Endodermal cell (in vitro differentiated cells): Measurements from ENCODE around the gene DNAJB12. TPM values are rescaled to one million over a fixed set of nuclear protein-coding genes. Genes with fewer than 3 reads are reported as not detected.
A peak's percentile ranks its signal among the peaks of the same experiment; 100 is the strongest.

Source experiments
- DNase-seq: peaks from one replicate; pipeline ENCODE4 v3.0.0-alpha.2; 2017
- H3K27ac ChIP-seq: 2 replicates; pipeline ENCODE4 v1.5.1; 2013; ENCODE audit warnings: mild to moderate bottlenecking, low read depth, low read length, moderate library complexity
- H3K27me3 ChIP-seq: 2 replicates; pipeline ENCODE4 v1.6.1; 2013; ENCODE audit warnings: mild to moderate bottlenecking, low read length, moderate library complexity; ENCODE audit not compliant: insufficient read depth, control insufficient read depth, poor library complexity, severe bottlenecking
- H3K36me3 ChIP-seq: 2 replicates; pipeline ENCODE4 v1.7.0; 2013; ENCODE audit warnings: mild to moderate bottlenecking, low read length, moderate library complexity; ENCODE audit not compliant: control insufficient read depth, insufficient read depth
- H3K4me1 ChIP-seq: one replicate; pipeline ENCODE4 v1.7.0; 2013; ENCODE audit warnings: low read length; ENCODE audit not compliant: control insufficient read depth, insufficient read depth
- H3K4me3 ChIP-seq: 2 replicates; pipeline ENCODE4 v1.5.1; 2013; ENCODE audit warnings: mild to moderate bottlenecking, low read length, moderate library complexity
- H3K9ac ChIP-seq: 2 replicates; pipeline ENCODE4 v1.6.1; 2013; ENCODE audit warnings: mild to moderate bottlenecking, low read length, moderate library complexity; ENCODE audit not compliant: poor library complexity, severe bottlenecking; ENCODE audit errors: extremely low read depth
- H3K9me3 ChIP-seq: 2 replicates; pipeline ENCODE4 v1.6.1; 2013; ENCODE audit warnings: mild to moderate bottlenecking, low read length, moderate library complexity; ENCODE audit not compliant: control insufficient read depth
- H3K27ac Mint-ChIP-seq: 2 replicates; pipeline ENCODE4 v1.8.0; 2020; ENCODE audit warnings: mixed read lengths
- H3K27me3 Mint-ChIP-seq: 2 replicates; pipeline ENCODE4 v1.8.0; 2021; ENCODE audit warnings: mild to moderate bottlenecking, mixed read lengths; ENCODE audit not compliant: insufficient read depth
- H3K36me3 Mint-ChIP-seq: 2 replicates; pipeline ENCODE4 v1.8.0; 2020; ENCODE audit warnings: low read depth, mixed read lengths
- H3K4me1 Mint-ChIP-seq: 2 replicates; pipeline ENCODE4 v1.8.0; 2020; ENCODE audit warnings: mixed read lengths
- H3K4me3 Mint-ChIP-seq: 2 replicates; pipeline ENCODE4 v1.8.0; 2020; ENCODE audit warnings: mild to moderate bottlenecking, moderate library complexity, mixed read lengths
- H3K9me3 Mint-ChIP-seq: 2 replicates; pipeline ENCODE4 v1.8.0; 2020; ENCODE audit warnings: mild to moderate bottlenecking, mixed read lengths
- CTCF ChIP-seq: fragments of 200-600 bp; sonication (generic); conservative IDR thresholded peaks from 2 replicates; pipeline ENCODE4 v1.5.0; 2021; ENCODE audit warnings: antibody characterized with exemption, mild to moderate bottlenecking
- WGBS, 2 experiments: methylation state at CpG; one replicate each; pipeline versions ENCODE4 v1.1.5 to v1.1.7; 2013; ENCODE audit warnings: missing lambda C conversion rate in 2 of 2, mixed read lengths in 1 of 2; ENCODE audit not compliant: insufficient coverage in 1 of 2, insufficient read length in 1 of 2; 5-methylcytosine and 5-hydroxymethylcytosine counted together
- total RNA-seq, 2 donors: library from RNA; stranded (reverse); fragmentation: NEBNext Ultra II Directional in 1 of 2; extraction: Animal tissue kit (Norgen Biotek cat#: 25700) in 1 of 2; gene quantifications; 2 replicates in 1 of 2; 3 replicates in 1 of 2; pipeline ENCODE4 v1.2.1, GENCODE V29; 2021

DNAJB12 gene
- total RNA-seq, 2 donors from 2014 or later = 22.6 to 27.5 TPM

GRCh38 chr10:72332423-72333111 lies 22.2 kb downstream of the DNAJB12 start:
- Mint-ChIP-seq H3K9me3 (no peaks in the 10 kb centered on the region), H3K4me3 (peak overlapping the region; percentile 36), H3K27me3 (no peaks in the 10 kb centered on the region), H3K4me1 (peaks cover 11% of the 10 kb centered on the region), H3K36me3 (peaks cover 25% of the 10 kb centered on the region), H3K27ac (peak overlapping the region; percentile 61)
- TF ChIP-seq CTCF = no peak
- peak overlapping the region; percentile 88 for H3K27ac ChIP-seq
- WGBS, 2 experiments = 78 to 89% methylated on average over 7 to 11 of the region's 12 CpGs
- no peak overlapping the region for H3K9ac ChIP-seq
- no peaks in the 10 kb centered on the region for H3K9me3 ChIP-seq
- no peak overlapping the region for H3K4me3 ChIP-seq
- H3K4me1 ChIP-seq = peaks cover 3% of the 10 kb centered on the region
- H3K27me3 ChIP-seq = no peaks in the 10 kb centered on the region
- no peak for DNase-seq
- H3K36me3 ChIP-seq = peaks cover 22% of the 10 kb centered on the region

- no peaks in the 10 kb centered on the region for H3K9me3 Mint-ChIP-seq
- DNase-seq = peak; percentile 99
- peak; percentile 49 for TF ChIP-seq CTCF
- 66 to 67% methylated on average over 12 to 27 of the region's 27 CpGs for WGBS, 2 experiments
- H3K36me3 ChIP-seq = peaks cover 20% of the 10 kb centered on the region
- no peaks in the 10 kb centered on the region for H3K9me3 ChIP-seq
- peaks cover 18% of the 10 kb centered on the region for H3K36me3 Mint-ChIP-seq
- H3K4me1 ChIP-seq = peaks cover 3% of the 10 kb centered on the region
- peaks cover 11% of the 10 kb centered on the region for H3K4me1 Mint-ChIP-seq
- no peak overlapping the region for H3K9ac ChIP-seq
- H3K27ac ChIP-seq = peak overlapping the region; percentile 88
- H3K4me3 ChIP-seq = no peak overlapping the region
- H3K4me3 Mint-ChIP-seq = peak overlapping the region; percentile 36
- peak overlapping the region; percentile 61 for H3K27ac Mint-ChIP-seq
- no peaks in the 10 kb centered on the region for H3K27me3 Mint-ChIP-seq
- no peaks in the 10 kb centered on the region for H3K27me3 ChIP-seq
Observed at GRCh38 chr10:72331575-72332422, 22.9 kb downstream of the DNAJB12 start.

- Histone ChIP-seq H3K4me3 (no peak overlapping the region), H3K9ac (no peak overlapping the region), H3K4me1 (peaks cover 3% of the 10 kb centered on the region), H3K9me3 (no peaks in the 10 kb centered on the region), H3K36me3 (peaks cover 2% of the 10 kb centered on the region), H3K27me3 (no peaks in the 10 kb centered on the region), H3K27ac (no peak overlapping the region)
- H3K4me3 Mint-ChIP-seq = no peak overlapping the region
- H3K27ac Mint-ChIP-seq = no peak overlapping the region
- WGBS, 2 experiments = 96 to 100% methylated on average over 2 of the region's 2 CpGs
- peaks cover 11% of the 10 kb centered on the region for H3K4me1 Mint-ChIP-seq
- no peaks in the 10 kb centered on the region for H3K9me3 Mint-ChIP-seq
- DNase-seq = no peak
- no peak for TF ChIP-seq CTCF
- H3K36me3 Mint-ChIP-seq = peaks cover 8% of the 10 kb centered on the region
- no peaks in the 10 kb centered on the region for H3K27me3 Mint-ChIP-seq
Observed at GRCh38 chr10:72330069-72330426, 24.7 kb downstream of the DNAJB12 start.
